G401.6 (cell line): Measurements from ENCODE around the gene MCM3AP.
"Not testable (repeated sequence)": the region's sequence is repeated elsewhere in the genome, so short reads cannot be mapped to it uniquely, and the experiment has no call there.

ENCODE experiments used
- FAIRE-seq: peaks from 2 replicates; lab custom pipeline; 2012; peaks lifted over from hg19 to GRCh38; lab: Jason Lieb, UNC

The MCM3AP gene

DNA sequence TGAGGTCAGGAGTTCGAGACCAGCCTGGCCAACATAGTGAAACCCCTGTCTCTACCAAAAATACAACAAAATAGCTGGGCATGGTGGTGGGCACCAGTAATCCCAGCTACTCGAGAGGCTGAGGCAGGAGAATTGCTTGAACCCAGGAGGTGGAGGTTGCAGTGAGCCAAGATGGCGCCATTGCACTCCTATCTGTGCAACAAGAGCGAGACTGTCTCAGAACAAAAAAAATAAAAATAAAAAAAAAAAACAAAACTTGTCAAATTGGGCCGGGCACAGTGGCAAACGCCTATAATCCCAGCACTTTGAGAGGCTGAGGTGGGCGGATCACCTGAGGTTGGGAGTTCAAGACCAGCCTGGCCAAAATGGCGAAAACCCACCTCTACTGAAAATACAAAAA lies 24.8 kb upstream of the MCM3AP start:
- FAIRE-seq = not testable (repeated sequence)

DNA sequence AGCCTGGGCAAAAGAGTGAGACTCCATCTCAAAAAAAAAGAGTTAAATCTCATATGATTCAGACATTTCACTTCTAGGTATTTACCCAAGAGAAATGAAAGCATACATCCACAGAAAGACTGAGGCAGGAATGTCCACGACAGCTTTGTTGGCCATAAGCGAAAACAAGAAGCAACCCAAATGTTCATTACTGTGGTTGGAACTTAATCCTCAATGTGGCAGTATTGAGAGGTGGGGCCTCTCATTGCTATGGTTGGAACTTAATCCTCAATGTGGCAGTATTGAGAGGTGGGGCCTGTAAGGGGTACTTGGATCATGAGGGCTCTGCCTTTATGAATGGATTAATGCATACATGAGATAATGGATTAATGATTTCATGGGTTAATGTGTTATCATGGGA lies 23.0 kb upstream of the MCM3AP start:
- no peak for FAIRE-seq

DNA sequence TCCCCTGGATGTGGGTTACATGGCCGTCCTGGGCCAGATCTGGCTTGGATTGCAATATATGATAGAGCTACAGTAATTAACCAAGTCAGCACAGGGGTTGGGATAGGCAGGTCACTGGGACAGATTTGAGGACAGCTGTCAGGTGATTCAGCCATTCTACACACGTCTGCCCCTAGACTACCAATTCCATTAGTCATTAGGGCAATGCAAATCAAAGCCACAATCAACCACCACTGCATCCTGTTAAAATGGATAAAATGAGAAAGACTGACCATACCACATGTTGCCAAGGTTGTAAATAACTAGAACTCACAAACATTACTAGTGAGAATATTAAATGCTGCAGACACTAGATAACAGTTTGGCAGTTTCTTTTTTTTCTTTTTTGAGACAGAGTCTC lies 22.2 kb upstream of the MCM3AP start:
- FAIRE-seq = no peak

DNA sequence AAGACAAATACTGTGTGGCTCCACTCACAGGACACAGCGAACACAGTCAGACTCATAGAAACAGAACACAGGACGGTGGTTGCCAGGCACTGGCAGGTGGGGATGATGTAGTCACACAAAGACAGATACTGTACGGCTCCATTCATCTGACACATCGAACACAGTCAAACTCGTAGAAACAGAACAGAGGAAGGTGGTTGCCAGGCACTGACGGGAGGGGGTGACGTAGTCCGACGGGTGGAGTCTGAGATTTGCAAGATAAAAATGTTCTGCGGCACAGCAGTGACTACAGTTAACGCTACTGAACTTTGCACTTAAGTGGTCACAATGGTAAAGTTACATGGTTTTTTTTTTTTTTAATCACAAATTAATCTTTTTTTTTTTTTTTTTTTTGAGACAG lies 19.5 kb upstream of the MCM3AP start:
- no peak for FAIRE-seq

DNA sequence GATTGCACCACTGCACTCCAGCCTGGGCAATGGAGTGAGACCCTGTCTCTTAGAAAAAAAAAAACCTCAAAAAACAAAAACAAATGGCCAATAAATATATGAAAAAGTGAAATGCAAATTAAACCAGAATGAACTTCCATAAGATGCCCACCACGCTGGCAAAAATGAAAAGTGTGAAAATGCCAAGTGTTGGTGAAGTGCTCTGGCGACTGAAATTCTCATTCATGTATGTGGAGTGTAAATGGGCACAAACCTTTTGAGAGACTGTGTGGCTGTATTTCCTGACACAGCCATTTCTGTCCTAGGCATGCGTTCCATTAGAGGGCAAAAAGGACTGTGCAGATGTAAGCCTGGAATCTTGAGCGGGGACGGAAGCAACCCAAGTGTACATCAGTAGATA lies 19.0 kb upstream of the MCM3AP start:
- FAIRE-seq = no peak

DNA sequence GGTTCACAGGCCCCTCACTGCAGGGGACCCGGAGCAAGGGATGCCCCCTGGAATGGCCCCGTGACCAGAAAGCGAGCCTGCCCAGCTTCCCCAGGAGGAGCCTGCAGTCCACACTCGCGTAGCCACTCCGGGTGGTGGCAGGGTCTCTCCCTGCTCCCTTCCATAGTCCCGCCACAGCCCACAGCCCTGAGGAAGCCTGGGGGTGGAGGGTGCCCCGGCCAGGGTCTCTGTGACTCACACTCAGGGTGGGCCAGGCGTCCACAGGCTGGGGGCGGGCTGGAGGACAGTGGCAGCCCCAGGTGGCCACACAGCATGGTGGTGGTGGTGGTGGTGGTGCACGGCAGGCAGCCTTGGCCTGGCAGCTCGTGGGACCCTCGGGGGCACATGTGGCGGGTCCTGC lies 16.3 kb upstream of the MCM3AP start:
- FAIRE-seq = no peak

DNA sequence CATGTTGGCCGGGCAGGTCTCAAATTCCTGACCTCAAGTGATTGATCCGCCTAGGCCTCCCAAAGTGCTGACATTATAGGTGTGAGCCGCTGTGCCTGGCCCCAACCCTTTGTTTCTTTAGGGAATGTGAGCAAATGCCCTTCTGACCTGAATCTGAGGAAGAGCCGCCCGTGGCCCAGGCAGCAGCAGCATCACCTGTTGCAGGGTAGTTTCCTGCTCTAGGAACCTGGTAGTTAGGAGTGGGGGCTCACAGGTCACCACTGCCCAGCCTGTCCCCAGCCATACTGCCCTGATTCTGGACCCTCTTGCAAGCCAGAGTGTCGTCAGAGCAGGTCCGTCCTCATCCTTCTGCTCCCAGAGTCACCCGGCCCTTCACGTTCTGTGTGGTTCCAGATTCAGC lies 13.8 kb upstream of the MCM3AP start:
- FAIRE-seq = no peak

DNA sequence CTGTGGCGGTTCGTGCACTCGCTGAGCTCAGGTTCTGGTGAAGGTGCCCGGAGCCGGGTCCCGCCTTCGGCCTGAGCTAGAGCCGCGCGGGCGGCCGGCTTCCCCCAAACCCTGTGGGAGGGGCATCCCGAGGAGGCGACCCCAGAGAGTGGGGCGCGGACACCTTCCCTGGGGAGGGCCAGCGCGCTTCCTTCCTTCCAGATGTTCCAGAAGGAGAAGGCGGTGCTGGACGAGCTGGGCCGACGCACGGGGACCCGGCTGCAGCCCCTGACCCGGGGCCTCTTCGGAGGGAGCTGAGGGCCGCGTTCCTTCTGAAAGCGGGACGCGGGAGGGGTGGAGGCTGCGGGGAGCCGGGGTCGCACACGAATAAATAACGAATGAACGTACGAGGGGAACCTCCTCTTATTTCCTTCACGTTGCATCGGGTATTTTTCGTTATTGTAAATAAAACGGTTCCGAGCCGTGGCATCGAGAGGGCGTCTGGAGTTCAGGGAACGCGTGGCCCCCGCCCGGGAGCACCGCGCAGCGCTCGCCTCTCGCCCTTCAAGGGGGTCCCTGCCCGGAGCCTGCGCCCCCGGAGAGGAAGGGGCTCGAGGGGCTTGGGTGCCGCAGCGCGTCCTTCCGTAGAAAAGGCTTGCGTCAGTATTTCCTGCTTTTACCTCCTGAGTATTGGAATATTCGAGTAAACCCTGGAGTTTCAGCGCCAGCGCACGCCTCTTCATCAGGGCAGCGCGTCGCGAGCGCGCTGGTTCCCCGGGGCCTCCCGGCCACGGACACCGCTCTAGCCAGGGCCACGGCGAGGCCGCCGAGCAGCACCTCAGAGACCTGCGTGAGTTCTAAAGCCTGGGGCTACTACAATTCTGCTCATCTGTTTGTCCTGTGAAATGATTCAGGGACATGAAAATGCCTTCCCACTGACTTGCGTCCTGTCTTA lies 12.2 kb upstream of the MCM3AP start:
- no peak for FAIRE-seq

DNA sequence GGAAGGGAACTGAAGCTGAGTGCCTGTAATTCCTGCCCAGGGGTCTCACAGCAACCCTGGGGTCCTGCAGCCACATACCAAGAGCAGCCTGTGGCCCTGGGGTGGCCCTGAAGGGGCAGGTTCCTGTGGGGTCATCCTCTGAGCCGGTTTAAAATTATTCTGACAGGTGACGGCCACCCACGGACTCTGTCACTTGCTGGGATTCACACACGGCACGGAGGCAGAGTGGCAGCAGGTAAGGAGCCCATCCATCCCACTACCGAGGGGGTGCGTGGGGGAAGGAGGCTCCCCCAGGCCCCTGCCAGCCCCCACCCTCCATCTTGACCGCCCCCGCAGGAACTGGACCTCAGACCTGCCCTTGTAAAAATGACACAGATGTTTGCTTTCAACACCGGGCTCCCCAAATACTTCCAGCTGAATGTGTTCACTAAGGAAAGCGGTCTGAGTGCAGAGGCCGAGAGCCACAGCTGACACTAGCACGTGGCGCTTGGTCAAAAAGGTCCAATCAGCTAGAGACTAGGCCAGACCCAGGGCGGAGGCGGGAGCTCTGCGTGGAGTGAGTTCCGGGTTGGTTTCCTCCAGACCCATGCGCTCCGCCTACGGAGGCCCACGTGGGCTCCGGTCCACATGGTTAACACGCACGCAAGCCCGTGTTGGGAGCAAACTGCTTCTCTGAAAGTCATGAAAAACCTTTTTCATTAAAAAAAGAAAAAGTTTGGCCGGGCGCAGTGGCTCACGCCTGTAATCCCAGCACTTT lies 10.8 kb upstream of the MCM3AP start:
- no peak for FAIRE-seq

DNA sequence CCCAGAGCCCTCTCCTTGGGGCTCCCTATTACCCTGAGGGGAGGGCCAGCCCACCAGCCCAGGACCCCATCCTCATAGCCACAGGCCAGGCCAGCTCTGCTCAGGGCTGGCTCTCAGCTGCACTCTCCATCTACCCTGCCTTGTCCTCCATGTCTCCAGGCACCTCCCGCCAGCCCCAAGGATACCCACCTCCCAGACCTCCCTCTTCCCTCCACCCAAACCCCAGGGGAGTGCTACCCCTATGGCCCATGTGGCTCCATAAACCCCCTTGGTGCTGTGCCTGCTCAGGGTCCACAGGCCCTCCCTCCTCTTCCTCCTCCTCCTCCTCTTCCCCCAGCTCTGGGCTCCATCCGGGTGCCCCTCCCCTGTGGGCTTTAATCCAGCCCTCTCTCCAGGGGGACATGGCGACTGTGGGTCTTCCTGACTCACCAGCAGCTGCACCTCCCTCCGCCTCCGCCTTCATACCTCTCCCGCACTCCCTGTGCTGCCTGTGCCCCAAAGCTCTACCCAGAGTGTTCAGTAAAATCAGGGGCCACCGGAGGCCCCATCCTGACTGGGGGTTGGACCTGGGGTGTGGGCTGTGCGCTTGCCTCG lies 9.9 kb upstream of the MCM3AP start:
- FAIRE-seq = no peak

DNA sequence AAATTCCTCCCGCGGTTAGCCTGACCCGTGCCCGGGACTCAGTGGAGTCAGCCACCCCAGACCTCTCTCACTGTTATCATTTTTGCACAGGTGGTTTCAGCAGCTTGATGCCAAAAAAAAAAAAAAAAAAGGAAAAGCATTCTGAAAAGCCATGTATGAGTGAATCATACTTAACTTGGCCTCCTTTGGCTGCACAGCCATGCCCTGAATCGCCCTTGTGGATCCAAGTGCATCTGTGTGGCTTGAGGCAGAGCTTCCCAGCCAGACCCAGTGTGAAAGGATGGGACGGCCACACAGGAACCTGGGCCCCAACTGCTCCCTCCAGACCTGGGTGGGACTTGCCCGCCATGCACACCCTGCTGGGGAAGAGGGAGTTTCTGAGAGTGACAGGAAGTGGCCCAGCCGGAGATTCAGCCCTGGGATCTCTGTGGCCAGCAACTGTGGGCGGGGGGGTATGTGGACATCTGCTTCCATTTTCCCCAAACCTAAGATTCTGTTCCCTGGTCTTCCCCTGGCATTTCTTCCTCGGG lies 9.3 kb upstream of the MCM3AP start:
- no peak for FAIRE-seq

DNA sequence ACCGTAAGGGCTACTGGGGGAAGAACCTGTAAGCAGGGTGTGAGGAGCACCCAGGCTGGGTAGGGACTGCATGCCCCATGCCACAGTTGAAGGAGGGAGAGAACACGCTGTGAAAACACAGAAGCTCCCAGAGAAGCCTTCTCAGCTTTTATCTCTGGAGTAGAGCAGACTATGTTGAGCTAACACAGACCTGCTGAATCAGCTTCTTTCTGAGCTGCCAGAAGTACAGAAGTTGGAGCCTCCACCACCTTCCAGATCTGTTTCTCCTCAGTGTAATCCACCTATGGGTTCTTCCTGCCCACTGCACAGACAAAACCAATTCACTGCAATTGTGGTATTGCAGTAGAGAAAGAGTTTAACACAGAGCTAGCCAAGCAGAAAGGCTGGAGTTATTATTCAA lies 6.2 kb upstream of the MCM3AP start:
- FAIRE-seq = no peak

DNA sequence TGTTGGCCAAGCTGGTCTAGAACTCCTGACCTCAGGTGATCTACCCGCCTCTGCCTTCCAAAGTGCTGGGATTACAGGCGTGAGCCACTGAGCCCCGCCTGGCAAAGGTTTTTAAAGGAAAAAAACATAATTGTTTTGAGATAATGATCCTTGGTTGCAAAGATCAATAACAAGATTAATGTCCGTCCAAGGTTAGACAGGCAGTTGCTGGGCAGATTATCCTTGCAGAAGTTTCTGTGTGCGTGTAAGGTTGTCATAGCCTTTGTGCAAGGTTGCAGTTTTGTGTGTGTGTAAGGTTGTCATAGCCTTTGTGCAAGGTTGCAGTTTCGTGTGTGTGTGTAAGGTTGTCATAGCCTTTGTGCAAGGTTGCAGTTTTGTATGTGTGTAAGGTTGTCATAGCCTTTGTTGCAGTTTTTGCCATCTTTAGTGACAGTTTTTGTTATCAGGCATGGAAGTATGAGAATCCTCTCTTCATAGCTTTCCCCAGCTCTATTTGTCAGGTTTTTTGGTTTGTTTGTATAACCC lies 4.3 kb upstream of the MCM3AP start:
- no peak for FAIRE-seq

DNA sequence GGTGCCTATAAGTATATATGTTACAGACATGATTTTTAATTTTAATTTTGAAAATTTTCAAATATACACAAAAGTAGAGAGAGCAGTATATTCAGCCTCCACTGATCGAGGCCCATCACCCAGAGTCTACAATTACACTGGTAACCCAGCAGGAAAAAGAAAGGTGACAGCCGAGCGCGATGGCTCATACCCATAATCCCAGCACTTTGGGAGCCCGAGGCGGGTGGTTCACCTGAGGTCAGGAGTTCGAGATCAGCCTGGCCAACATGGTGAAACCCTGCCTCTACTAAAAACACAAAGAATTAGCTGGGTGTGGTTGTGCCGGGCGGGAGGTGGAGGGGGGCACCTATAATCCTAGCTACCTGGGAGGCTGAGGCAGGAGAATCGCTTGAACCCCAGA lies 2.1 kb upstream of the MCM3AP start:
- no peak for FAIRE-seq

DNA sequence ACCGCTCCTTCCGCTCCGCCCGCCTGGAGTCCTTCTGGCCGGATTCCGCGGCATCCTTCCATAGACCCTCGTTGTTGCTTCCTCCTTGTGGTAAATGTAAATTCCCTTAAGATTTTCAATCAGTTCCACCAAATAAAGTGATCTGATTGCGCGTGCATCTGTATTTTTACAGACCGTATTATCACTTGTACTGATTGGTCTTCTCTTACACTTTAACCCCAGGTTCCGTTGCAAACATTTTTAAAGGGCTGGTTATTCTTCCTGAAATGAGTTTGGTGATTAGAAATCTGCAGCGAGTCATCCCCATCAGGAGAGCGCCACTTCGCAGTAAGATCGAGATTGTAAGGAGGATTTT lies 1.2 kb upstream of the MCM3AP start:
- no peak for FAIRE-seq

DNA sequence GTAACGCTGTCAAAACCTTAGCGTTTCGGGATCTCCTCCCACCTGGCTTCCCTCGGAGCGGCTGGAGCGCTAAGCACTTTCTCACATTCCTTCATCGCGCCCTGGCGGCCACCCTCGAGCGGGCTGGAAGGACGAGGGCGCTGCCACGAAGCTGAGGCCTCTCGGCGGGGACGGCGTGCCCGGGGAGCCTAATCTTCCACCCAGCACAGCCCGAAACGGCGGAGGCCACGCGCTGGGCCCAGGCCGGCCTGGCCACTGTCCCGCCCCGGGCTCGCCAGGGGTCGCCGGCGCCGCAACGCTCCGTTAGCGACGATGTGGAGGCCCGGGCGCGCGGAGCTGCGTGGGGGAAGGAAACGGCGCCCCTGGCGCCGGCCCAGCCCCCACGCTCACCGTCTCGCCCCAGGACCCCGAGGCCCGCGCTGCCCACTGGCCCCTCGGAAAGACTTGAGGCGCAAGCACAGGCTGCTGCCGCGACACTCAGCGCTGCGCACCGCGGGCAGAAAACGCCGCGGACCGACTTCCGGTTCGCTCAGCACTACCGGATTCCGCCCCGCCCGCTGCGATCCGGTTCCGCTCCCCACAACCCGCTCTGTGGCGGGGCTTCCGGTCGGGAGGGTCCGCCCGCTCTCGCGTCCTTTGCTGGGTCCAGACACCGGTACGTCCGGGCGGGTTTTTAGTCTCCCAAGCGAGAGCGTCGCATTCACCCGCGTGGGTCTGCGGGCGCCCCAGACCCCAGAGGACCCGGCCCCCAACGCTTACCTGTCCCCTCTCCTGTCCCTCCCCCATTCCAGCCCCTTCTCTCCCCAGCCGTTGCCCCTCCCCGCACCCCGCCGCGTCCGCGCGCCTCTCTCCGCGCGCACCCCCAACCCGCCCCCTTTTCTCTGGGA lies 593 bp upstream of the MCM3AP start, which contains the start of gene YBEY:
Gene YBEY (plus strand): TSS at position 582 of the 887 bp plus-strand sequence. CDS start 572 bp downstream, outside the sequence.
- no peak for FAIRE-seq

DNA sequence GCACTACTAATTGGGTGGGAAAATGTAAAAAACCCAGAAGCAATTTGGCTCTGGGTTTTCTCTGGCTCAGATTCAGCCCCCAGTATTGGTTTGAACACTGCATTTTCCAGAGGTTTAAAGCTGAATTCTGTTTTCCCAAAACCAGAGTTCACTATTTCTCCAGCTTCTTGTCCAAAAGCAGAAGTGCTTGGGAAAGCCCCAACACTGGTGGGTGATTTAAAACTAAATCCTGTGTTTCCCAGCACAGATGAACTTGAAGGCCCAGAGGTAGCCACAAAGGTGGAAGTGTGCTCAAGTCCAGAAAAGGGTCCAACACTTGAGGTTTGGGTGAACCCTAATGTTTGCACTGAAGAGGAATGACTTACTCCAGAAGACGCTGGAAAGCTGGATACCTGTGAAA lies 678 bp downstream of the MCM3AP start:
- no peak for FAIRE-seq

DNA sequence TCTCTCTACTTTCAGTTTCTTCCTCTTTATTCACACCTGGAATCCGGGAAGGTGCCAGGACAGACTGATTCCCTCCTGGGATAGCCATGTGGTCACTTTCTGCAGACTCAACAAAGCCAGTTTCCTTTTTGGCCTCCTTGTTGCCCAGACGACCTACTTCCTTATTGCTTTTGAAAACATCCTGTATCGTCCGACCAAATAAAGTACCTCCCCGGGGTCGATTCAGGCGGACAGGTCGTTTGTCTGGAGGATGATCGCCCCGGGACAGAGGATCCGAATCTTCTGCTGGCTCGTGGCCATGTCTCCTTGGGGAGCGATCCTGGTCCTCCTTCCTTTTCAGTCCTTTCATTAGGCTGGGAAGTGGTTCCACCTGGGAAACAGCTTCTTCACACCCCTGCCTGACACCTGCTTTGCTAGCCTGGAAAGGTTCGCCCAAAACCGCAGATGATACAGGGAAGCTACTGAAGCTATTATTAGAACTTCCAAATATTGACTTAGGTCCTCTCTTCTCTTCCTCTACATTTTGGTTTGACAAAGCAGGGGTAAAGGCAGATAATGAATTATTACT lies 1.2 kb downstream of the MCM3AP start:
- FAIRE-seq = no peak

DNA sequence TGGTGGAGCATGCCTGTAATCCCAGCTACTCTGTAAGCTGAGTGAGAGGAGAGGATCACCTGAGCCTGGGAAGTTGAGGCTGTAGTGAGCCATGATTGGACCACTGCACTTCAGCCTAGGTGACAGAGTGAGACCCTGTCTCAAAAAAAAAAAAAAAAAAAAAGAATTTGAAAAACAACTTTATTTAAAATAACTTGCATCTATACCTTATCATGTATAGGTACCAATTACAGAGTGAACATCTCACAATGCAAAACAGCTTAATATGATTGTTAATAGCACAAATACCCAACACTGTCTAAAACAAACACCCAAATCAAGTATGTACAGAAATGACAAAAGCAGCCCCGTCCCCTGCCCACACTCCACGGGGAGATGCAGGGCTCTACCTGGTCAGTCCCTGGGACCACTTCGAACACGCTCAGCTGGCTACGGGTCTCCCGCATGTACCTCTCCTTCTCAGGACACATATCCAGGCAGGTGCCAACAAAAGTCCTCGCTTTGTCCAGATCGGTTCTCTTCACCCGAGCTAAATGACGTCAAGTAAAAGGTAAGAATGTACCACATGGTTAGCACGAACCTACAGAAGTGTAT lies 10.5 kb downstream of the MCM3AP start:
- no peak for FAIRE-seq

DNA sequence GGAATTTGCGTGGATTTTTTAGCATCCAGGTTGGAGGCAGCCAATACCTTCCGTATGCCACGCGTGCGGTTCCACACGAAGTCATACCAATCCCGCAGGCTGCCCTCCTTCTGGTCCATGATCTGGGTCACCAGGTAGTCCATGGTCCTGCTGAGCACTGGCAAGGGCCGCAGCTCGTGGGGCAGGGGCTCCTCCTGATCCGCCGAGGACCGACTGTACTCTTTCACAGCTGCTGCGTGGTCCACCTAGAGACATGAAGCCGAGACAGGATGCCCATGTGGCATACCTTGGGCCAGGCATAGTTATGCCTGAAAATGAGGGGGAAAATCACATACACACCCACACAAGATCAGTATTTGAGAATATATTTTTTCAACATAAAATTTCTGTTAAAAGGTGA lies 12.1 kb downstream of the MCM3AP start:
- no peak for FAIRE-seq

DNA sequence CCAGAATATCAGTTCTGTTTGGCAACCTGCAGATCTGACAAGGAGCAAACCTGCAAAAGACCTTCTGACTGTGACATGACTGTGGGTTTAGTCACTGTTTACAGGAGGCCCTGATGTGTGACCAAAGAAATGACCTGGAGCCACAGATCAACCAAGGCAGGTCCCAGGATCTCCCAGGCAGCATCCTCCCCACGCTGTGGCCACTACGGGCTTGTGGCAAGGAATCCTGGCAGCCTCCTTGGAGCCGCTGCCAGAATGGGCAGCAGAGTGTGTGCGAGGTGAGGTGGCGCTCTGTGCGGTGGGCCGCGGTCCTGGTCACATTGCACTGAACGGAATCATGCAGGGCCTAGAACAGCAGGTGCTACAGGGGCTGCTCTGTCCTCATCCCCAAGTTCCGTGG lies 15.9 kb downstream of the MCM3AP start:
- FAIRE-seq = no peak
